Measurements from ENCODE around the gene RIT1.

GRCh38 chr1:155861896-155862295 lies 49.3 kb downstream of the RIT1 start:
- TF ChIP-seq CTCF (conservative IDR thresholded peaks at IDR 0.05) (no peak), EZH2 (IDR thresholded peaks at IDR 0.05; ENCODE audit: low read depth) (no peak)

All from PC-9 (cell line).